ENCODE measurements around the gene RARB.
A peak's percentile ranks its signal among the peaks of the same experiment; 100 is the strongest.

Gene RARB

GRCh38 chr3:25502233-25502632, 74.2 kb downstream of the RARB start:
- TF ChIP-seq CTCF (IDR thresholded peaks at IDR 0.05): no peak
- Histone ChIP-seq H3K4me3 (no peak overlapping the region), H3K27ac (no peak overlapping the region)
- DNase-seq (ENCODE audit: low spot score): no peak

GRCh38 chr3:25503898-25504301, 75.8 kb downstream of the RARB start:
- no peak for TF ChIP-seq CTCF (IDR thresholded peaks at IDR 0.05)
- DNase-seq (ENCODE audit: low spot score): no peak
- Histone ChIP-seq H3K4me3 (no peak overlapping the region), H3K27ac (no peak overlapping the region)

GRCh38 chr3:25505581-25505980, 77.5 kb downstream of the RARB start:
- Histone ChIP-seq H3K4me3 (no peak overlapping the region), H3K27ac (no peak overlapping the region)
- no peak for DNase-seq (ENCODE audit: low spot score)
- TF ChIP-seq CTCF (IDR thresholded peaks at IDR 0.05): no peak

- no peak for TF ChIP-seq CTCF (IDR thresholded peaks at IDR 0.05)
- no peak for DNase-seq (ENCODE audit: low spot score)
- H3K27ac ChIP-seq: peak overlapping the region in 1 of 2 donors; percentile 26
- no peak overlapping the region for H3K4me3 ChIP-seq
Measured at GRCh38 chr3:25507811-25508210, 79.7 kb downstream of the RARB start.

GRCh38 chr3:25508433-25508832, 80.4 kb downstream of the RARB start:
- Histone ChIP-seq H3K27ac (peak overlapping the region; percentile 26 to 41), H3K4me3 (no peak overlapping the region)
- no peak for DNase-seq (ENCODE audit: low spot score)
- TF ChIP-seq CTCF (IDR thresholded peaks at IDR 0.05): no peak

GRCh38 chr3:25508901-25509300, 80.8 kb downstream of the RARB start:
- no peak overlapping the region for H3K4me3 ChIP-seq
- peak overlapping the region; percentile 41 to 72 for H3K27ac ChIP-seq
- no peak for DNase-seq (ENCODE audit: low spot score)
- no peak for TF ChIP-seq CTCF (IDR thresholded peaks at IDR 0.05)

GRCh38 chr3:25510797-25511196, 82.7 kb downstream of the RARB start:
- TF ChIP-seq CTCF (IDR thresholded peaks at IDR 0.05): no peak
- H3K27ac ChIP-seq: no peak overlapping the region
- DNase-seq (ENCODE audit: low spot score): no peak

More at GRCh38 chr3:25510797-25511196, 82.7 kb downstream of the RARB start:
- no peak overlapping the region for H3K4me3 ChIP-seq

Measured in coronary artery (tissue), 2 donors.